ENCODE measurements around the gene SPOCK1.
A peak's percentile ranks its signal among the peaks of the same experiment; 100 is the strongest.
"Not testable (repeated sequence)": the region's sequence is repeated elsewhere in the genome, so short reads cannot be mapped to it uniquely, and the experiment has no call there.

SPOCK1 gene

GRCh38 chr5:137502632-137503031 lies 3.5 kb upstream of the SPOCK1 start:
- no peak overlapping the region for H3K4me3 ChIP-seq (ENCODE audit: control insufficient read depth, low read depth, low read length)
- no peak for DNase-seq (ENCODE audit: low read depth)
- no peak for TF ChIP-seq CTCF (conservative IDR thresholded peaks at IDR 0.05; ENCODE audit: control insufficient read depth, insufficient read depth, low read depth, low read length)

- DNase-seq (ENCODE audit: low read depth) = no peak
- H3K4me3 ChIP-seq (ENCODE audit: control insufficient read depth, low read depth, low read length) = no peak overlapping the region
- no peak for TF ChIP-seq CTCF (conservative IDR thresholded peaks at IDR 0.05; ENCODE audit: control insufficient read depth, insufficient read depth, low read depth, low read length)
These were observed 2.8 kb upstream of the SPOCK1 start for GRCh38 chr5:137501846-137502406.

GRCh38 chr5:137501226-137501625 lies 2.1 kb upstream of the SPOCK1 start:
- no peak for TF ChIP-seq CTCF (conservative IDR thresholded peaks at IDR 0.05; ENCODE audit: control insufficient read depth, insufficient read depth, low read depth, low read length)
- no peak overlapping the region for H3K4me3 ChIP-seq (ENCODE audit: control insufficient read depth, low read depth, low read length)
- no peak for DNase-seq (ENCODE audit: low read depth)

GRCh38 chr5:137500615-137501225 lies 1.6 kb upstream of the SPOCK1 start:
- no peak overlapping the region for H3K4me3 ChIP-seq (ENCODE audit: control insufficient read depth, low read depth, low read length)
- TF ChIP-seq CTCF (conservative IDR thresholded peaks at IDR 0.05; ENCODE audit: control insufficient read depth, insufficient read depth, low read depth, low read length) = no peak
- no peak for DNase-seq (ENCODE audit: low read depth)

- DNase-seq (ENCODE audit: low read depth); H3K4me3 ChIP-seq (ENCODE audit: control insufficient read depth, low read depth, low read length): not testable (repeated sequence)
These were observed 351 bp upstream of the SPOCK1 start for GRCh38 chr5:137499506-137499847.

- DNase-seq (ENCODE audit: low read depth) = peak; percentile 19
- H3K4me3 ChIP-seq (ENCODE audit: control insufficient read depth, low read depth, low read length) = peak overlapping the region; percentile 68
These were observed 808 bp downstream of the SPOCK1 start for GRCh38 chr5:137498301-137498735.

More at GRCh38 chr5:137498301-137498735, 808 bp downstream of the SPOCK1 start:
- no peak for TF ChIP-seq CTCF (conservative IDR thresholded peaks at IDR 0.05; ENCODE audit: control insufficient read depth, insufficient read depth, low read depth, low read length)

Measured in fibroblast of mammary gland (primary cell).